Fibroblast of mammary gland (primary cell): ENCODE measurements around the gene REEP6.

Experiments
- DNase-seq: peaks from one replicate; pipeline ENCODE4 v3.0.0-alpha.2; 2010; ENCODE audit warnings: low read depth
- H3K4me3 ChIP-seq: 2 replicates; pipeline ENCODE4 v1.5.1; 2011; ENCODE audit warnings: low read depth, mild to moderate bottlenecking, low read length, moderate library complexity; ENCODE audit not compliant: control insufficient read depth
- TF ChIP-seq, protein P1 (sequence below): conservative IDR thresholded peaks from 2 replicates; pipeline ENCODE4 v1.5.1; 2011; ENCODE audit warnings: low read depth, low read length, inconsistent platforms; ENCODE audit not compliant: control insufficient read depth, insufficient read depth

The REEP6 gene

DNA sequence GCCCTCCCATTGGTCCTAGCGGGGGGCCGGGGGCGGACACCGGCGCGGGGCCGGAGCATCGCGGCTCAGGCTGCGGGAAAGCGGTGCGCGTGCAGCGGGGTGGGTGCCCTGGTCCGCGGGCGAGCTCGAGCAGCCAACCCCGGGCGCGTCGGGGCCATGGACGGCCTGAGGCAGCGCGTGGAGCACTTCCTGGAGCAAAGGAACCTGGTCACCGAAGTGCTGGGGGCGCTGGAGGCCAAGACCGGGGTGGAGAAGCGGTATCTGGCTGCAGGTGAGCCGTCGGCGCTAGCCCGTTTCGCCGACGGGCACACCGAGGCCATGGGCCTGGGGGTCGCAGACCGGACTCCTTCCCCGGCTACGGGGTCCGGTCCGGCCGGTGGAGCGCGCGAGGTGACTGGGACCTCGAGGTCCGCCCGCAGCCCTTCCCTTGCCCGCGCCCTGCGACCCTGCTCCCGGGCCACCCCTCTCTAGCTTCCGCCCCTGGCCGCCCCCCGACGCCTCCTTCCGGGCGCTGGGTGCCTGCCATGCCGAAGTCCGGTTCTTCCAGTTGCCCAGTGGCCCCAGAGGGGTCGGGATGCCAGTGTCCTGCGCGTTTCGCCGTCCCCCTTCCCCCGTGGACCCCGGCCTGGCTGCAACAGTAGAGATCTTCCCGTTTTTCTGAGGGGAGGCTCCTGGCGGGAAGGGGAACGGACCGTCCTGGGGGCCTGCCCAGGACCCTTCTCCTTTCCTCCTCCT lies at the start of gene REEP6:
TSS of gene REEP6 (plus strand) at position 68 of the 735 bp plus-strand sequence. CDS start at position 157, 89 bp downstream.
- TF ChIP-seq, protein P1, sequence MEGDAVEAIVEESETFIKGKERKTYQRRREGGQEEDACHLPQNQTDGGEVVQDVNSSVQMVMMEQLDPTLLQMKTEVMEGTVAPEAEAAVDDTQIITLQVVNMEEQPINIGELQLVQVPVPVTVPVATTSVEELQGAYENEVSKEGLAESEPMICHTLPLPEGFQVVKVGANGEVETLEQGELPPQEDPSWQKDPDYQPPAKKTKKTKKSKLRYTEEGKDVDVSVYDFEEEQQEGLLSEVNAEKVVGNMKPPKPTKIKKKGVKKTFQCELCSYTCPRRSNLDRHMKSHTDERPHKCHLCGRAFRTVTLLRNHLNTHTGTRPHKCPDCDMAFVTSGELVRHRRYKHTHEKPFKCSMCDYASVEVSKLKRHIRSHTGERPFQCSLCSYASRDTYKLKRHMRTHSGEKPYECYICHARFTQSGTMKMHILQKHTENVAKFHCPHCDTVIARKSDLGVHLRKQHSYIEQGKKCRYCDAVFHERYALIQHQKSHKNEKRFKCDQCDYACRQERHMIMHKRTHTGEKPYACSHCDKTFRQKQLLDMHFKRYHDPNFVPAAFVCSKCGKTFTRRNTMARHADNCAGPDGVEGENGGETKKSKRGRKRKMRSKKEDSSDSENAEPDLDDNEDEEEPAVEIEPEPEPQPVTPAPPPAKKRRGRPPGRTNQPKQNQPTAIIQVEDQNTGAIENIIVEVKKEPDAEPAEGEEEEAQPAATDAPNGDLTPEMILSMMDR, result no peak
- H3K4me3 ChIP-seq, result peak within 1 kb of the TSS; percentile 63
- no peak for DNase-seq

DNA sequence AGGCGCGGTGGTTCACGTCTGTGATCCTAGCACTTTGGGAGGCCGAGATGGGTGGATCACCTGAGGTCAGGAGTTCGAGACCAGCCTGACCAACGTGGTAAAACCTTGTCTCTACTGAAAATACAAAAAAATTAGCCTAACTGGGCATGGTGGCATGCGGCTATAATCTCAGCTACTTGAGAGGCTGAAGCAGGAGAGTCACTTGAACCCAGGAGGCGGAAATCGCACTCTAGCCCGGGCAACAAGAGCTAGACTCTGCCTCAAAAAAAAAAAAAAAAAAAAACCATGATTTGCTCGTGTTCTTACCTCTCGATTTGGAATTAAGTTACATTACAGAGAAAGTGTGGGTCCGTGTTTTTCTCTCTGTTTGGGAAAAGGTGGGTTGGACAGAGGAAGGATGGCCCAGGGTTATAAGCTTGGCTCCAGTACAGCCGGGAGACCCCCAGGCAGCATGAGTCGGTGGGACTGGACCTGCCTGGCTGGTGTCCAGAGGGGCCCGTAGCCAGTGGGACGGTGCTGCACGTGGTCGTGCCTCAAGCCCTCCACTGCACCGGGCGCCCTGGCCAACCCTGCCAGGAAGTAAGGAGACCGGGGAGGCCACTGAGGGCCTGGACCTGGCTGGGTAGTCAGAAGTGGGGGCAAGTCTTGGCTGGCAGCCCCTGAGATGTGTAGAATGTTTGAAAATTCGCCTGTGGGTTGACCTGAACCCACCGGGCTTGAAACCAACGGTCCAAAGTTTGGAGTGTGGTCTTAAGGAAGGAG lies 49.1 kb upstream of the REEP6 start:
- no peak overlapping the region for H3K4me3 ChIP-seq
- TF ChIP-seq, protein P1, result no peak

DNA sequence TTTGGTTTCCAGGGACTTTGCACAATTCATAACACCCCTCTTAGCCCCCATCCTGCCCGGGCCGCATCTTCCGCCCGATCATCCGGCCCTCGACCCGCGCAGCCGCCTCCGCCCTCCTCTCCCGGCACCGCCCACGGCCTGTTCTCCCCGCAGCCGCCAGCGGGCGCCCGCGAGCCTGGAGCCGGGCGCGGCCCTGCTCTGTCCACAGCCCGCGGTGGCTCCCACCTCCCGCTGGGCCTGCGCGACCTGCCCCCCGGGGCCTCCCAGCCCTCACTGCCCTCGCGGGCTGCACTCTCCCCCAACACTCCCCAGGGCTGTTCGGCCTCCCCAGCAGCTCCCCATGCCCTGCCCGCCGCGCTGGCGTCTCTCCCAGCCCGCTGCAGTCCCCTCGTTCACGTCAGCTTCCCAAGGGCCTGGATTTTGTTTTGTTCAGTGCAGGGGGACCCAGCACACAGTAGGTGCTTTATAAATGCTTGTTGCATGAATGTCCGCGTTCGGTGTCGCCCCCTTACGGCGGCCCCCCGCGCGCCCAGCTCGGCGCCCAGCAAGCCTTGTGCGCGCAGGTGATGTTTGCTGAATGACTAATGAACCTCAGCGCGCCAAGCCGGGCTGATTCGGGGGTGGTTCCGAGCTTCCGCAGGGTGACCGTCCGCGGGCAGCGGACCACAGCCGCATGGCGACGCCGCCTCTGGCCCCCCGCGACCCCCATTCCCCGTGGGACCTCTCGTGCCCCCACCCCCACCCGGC lies 45.6 kb upstream of the REEP6 start:
- H3K4me3 ChIP-seq, result peak overlapping the region; percentile 20
- peak; percentile 44 for DNase-seq
- TF ChIP-seq, protein P1, result peak; percentile 34

More for the DNA sequence above, 49.1 kb upstream of the REEP6 start:
- no peak for DNase-seq

DNA sequence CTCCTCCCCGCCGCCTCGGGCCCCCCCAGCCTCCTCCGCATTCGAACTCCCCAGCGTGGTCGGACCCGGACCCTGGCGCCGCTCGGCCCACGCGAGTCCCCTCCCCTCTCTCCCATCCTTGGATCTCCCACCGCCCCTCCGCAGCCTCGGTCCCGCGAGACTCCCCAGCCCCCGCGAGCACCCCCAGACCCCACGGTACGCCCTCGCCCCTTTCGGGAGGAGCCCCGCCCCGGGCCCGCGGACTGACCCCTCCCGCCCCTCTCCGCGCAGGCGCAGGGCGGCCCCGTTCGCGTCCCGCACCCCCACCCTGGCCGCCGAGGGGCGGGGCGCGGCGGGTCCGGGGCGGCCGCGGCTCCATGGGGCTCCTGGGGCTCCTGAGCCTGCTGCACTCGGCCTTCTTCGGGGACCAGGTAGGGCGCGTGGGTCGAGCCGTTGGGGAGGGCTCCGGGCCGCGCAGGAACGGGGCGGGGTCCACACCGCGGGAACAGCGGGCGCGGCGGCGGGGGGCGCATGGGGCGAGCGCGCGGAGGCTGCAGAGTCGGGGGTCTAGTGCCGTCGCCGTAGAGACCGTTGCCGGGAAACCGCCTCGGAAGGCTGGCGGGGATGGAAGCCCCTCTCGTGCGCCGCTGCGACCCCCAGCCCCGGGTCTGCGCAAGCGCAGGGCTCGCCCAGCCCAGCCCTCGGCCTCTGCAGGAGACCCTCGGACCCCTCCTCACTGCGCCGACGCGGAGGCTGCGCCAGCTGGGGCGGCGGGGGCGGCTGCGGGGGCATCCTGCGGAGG lies 44.9 kb upstream of the REEP6 start:
- DNase-seq, result no peak

DNA sequence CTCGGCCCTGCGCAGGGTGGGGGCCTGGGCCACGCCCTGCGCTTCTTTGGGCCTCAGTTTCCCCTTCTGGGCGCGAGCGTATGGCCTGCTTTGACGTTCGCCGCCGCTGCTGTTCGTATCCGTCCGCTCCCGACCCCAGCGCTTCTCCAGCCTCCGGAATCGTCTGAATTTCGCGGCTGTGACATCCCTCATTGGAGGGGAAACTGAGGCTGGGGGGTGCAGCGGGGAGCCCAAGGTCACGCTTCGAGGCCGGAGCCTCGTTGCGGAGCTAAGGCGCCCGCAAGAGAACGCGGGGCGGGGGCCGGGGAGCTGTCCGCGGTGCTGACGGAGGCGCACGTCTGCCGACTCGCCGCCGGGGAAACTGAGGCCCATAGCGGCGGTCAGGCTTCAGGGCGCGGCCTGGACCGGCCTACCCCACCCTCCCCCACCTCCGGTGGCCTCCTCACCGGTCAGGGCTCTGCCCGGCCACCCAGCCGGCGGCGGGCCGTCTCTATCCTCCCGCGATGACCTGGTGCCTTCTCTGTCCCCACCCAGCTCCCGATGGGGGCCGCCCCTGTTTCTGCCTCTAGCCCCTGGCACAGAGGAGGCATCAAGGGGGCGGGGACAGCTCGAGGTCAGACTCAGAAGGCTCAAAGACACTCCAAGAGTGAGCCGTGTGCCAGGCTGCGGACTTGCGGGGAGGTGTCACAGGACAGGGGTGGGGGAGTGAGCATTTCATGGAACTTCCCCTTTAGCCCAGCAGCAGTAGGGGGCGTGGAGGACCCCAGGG lies 44.1 kb upstream of the REEP6 start:
- no peak overlapping the region for H3K4me3 ChIP-seq
- TF ChIP-seq, protein P1, result no peak
- DNase-seq, result no peak

More for the DNA sequence above, 44.9 kb upstream of the REEP6 start:
- no peak overlapping the region for H3K4me3 ChIP-seq
- TF ChIP-seq, protein P1, result no peak
